ENCODE data around the gene CEP126. TPM values are rescaled to one million over a fixed set of nuclear protein-coding genes. Genes with fewer than 3 reads are reported as not detected.
"Not testable (repeated sequence)": the region's sequence is repeated elsewhere in the genome, so short reads cannot be mapped to it uniquely, and the experiment has no call there.

CEP126 gene
- total RNA-seq, 1 donor: 0.63 TPM

- H3K27me3 ChIP-seq (ENCODE audit: insufficient read depth, low read length): no peaks in the 10 kb centered on the region
- H3K9me3 ChIP-seq (ENCODE audit: low read depth, low read length): no peaks in the 10 kb centered on the region
- peaks cover 15% of the 10 kb centered on the region for H3K4me1 ChIP-seq (ENCODE audit: insufficient read depth, low read length)
- no peak overlapping the region for H3K4me3 ChIP-seq (ENCODE audit: low read length)
Observed at GRCh38 chr11:101915791-101916291, 1.0 kb downstream of the CEP126 start.

GRCh38 chr11:101916422-101916821, 1.6 kb downstream of the CEP126 start, which contains the start of gene ANGPTL5:
ANGPTL5 (minus strand) TSS chr11:101916522; CDS start chr11:101907909, 8,613 bp downstream.
- H3K27me3 ChIP-seq (ENCODE audit: insufficient read depth, low read length): no peaks in the 10 kb centered on the region
- H3K4me1 ChIP-seq (ENCODE audit: insufficient read depth, low read length): peaks cover 15% of the 10 kb centered on the region
- peak within 1 kb of the TSS; percentile 54 for H3K4me3 ChIP-seq (ENCODE audit: low read length)
- H3K9me3 ChIP-seq (ENCODE audit: low read depth, low read length): no peaks in the 10 kb centered on the region

DNA sequence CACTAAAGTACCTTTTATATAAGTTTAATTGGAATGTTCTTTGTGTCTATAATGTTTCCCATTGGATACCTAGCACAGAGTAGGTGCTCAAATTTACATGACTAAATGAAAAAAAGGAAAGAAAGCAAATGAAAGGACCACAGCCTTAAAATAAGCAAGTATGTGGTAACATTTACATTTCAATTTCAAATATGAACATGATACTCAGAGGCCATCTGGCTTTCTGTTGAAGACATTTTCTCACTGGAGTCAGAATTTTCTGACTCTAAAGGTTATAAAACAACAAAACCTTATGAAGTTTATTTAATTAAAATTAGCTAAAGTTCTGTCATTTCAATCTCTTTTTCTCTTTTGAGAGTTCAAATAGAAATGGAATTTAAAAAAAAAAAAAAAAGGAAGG, 2.4 kb downstream of the CEP126 start:
- peaks cover 15% of the 10 kb centered on the region for H3K4me1 ChIP-seq (ENCODE audit: insufficient read depth, low read length)
- H3K4me3 ChIP-seq (ENCODE audit: low read length): no peak overlapping the region
- H3K9me3 ChIP-seq (ENCODE audit: low read depth, low read length): no peaks in the 10 kb centered on the region
- no peaks in the 10 kb centered on the region for H3K27me3 ChIP-seq (ENCODE audit: insufficient read depth, low read length)

DNA sequence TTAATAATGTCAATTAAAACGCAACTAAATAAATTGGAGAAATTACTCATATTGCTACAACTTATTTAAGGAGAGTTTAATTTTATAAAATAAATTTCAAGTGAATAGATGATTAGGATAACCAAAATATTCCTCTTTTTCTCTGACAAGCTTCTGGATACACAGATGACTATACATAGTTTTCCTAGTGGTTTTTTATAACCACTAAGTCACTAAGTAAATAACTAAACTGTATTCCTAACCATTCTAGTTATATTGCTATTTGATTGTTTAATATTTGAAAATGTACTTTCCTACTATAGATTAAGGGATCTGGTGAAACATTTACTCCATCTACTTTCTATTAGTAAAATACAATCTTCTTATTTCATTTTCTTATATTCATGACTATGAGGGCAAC, 6.2 kb downstream of the CEP126 start:
- Histone ChIP-seq H3K4me1 (ENCODE audit: insufficient read depth, low read length) (no peaks in the 10 kb centered on the region), H3K9me3 (ENCODE audit: low read depth, low read length) (no peaks in the 10 kb centered on the region), H3K4me3 (ENCODE audit: low read length) (no peak overlapping the region), H3K27me3 (ENCODE audit: insufficient read depth, low read length) (no peaks in the 10 kb centered on the region)

DNA sequence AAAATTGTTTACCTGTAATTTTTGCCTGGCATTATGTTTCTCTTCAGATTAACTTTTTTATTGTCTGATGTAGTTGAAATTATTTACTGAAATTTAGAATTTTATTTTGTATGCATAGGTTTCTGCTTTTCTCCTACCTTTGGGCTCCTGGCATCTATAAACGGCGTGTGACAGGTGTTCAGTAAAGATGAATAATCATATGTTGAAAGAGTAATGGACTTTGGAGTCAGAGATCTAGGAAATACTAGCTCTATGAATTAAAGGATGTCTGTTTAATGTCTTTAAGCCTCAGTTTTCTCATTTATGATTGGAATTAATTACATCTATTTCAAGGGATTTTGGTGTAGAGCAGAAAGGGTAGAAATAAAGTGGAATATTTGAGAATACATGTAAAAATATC, 8.7 kb downstream of the CEP126 start:
- H3K4me1 ChIP-seq (ENCODE audit: insufficient read depth, low read length): no peaks in the 10 kb centered on the region
- no peaks in the 10 kb centered on the region for H3K9me3 ChIP-seq (ENCODE audit: low read depth, low read length)
- H3K4me3 ChIP-seq (ENCODE audit: low read length): no peak overlapping the region
- H3K27me3 ChIP-seq (ENCODE audit: insufficient read depth, low read length): no peaks in the 10 kb centered on the region

DNA sequence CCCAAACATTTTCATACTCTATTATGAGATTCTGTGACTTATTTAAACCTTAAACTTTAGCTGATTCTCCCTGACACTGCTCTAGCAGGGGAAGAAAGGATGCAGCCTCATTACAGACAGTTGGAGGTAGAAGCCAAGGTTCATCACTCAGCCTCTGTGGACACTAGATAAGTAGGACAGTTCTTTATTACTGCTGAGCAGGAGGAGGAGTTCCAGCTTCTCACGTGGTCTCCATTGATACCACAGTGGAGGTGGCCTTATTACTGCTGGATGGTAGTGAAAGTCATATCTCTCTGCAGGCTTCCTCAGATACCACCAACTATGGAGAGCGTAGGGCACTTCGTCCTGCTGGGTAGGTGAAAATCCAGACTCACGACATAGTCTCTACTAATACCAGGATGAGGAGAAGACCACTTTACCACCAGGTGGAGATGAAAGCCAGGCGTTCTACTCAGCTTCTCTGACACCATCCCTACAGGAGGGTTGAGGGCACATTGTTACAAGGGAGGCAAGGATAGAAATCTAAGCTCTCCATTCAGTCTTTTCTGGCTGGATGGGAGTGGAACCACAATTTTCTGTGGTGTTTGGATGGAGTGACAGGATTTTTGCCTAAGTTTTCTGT, 14.6 kb downstream of the CEP126 start:
- Histone ChIP-seq H3K9me3 (ENCODE audit: low read depth, low read length) (no peaks in the 10 kb centered on the region), H3K27me3 (ENCODE audit: insufficient read depth, low read length) (no peaks in the 10 kb centered on the region), H3K4me1 (ENCODE audit: insufficient read depth, low read length) (no peaks in the 10 kb centered on the region), H3K4me3 (ENCODE audit: low read length) (no peak overlapping the region)

DNA sequence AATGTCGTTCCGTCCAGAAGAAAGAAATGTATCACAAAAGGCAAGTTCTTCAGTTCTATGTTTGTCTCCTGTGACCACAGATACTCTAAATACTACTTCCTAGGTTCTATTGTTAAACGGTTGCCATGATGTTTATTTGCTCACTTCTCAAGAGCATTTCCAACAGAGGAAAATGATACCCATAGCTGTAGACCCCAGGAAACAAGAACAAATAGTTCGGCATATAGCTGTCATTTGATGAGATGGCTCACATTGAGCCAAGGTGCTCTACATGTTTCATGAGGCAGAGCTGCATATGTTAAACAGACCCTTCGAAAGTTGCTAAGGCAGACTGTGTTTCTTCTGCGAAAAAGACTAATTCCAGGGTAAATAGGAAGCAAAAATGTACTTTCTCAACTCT, 16.9 kb downstream of the CEP126 start:
- Histone ChIP-seq H3K4me3 (ENCODE audit: low read length) (no peak overlapping the region), H3K27me3 (ENCODE audit: insufficient read depth, low read length) (no peaks in the 10 kb centered on the region), H3K4me1 (ENCODE audit: insufficient read depth, low read length) (no peaks in the 10 kb centered on the region), H3K9me3 (ENCODE audit: low read depth, low read length) (no peaks in the 10 kb centered on the region)

DNA sequence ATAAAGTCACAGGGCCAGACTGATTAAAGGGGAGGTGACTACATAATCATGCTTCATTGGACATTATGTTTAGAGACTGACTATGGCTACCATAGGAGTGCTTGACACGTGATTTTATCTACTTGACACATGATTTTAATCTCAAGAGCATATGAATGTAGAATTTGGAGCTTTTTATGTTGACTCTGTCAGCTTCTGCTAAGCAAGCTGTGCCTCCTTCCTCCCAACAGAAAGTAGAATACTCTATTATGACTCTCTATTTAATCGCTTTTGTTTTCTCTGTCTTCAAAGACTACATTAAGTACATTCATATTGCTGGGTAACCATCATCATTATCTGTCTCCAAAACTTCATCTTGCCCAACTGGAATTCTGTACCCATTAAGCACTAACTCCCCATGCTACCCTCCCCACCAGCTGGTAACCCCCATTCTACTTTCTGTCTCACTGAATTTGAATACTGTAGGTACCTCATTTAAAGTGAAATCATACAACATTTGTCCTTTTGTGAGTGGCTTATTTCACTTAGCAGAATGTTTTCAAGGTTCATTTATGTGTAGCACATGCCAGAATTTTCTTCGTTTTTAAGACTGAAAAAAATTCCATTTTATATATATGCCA, 26.2 kb downstream of the CEP126 start:
- H3K4me1 ChIP-seq (ENCODE audit: insufficient read depth, low read length): no peaks in the 10 kb centered on the region

DNA sequence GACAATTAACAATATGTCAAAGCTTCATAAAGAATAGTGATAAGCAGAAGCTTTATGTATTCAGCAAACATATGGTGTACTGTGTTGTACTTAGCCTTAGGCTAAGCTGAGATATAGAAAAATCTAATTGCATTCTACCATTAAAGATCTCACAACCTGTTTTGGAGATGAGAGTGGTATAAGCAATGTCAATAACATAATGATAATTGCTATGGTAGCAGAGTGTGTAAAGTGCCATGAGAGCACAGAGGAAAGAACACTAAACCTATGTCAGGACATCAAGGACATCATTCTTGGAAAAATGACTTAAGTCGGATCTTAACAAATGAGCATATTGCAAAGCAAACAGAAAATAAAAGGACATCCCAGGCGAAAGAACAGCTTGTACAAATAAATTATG, 30.1 kb downstream of the CEP126 start:
- Histone ChIP-seq H3K4me3 (ENCODE audit: low read length) (no peak overlapping the region), H3K27me3 (ENCODE audit: insufficient read depth, low read length) (no peaks in the 10 kb centered on the region), H3K4me1 (ENCODE audit: insufficient read depth, low read length) (no peaks in the 10 kb centered on the region), H3K9me3 (ENCODE audit: low read depth, low read length) (no peaks in the 10 kb centered on the region)

More for the DNA sequence above, 26.2 kb downstream of the CEP126 start:
- Histone ChIP-seq H3K27me3 (ENCODE audit: insufficient read depth, low read length) (no peaks in the 10 kb centered on the region), H3K4me3 (ENCODE audit: low read length) (no peak overlapping the region), H3K9me3 (ENCODE audit: low read depth, low read length) (no peaks in the 10 kb centered on the region)

DNA sequence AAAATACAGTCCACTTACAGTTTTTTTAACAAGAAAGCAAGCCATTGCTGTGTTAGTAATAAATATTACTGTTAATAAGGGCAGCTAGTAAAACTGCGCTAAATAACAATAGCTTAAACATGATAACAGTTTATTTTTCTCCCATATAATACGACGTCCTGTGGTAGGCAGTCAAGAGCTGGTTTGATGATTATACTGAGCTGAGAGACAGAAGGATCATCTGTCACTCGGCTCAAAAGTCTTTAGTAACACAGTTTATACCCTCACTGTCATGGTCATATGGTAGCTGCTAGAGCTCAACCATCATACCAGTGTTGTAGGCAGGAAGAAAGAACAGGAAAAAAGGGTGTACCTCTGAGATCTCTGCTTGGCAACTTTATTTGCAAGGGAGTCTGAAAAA, 30.6 kb downstream of the CEP126 start:
- H3K4me3 ChIP-seq (ENCODE audit: low read length): no peak overlapping the region
- H3K9me3 ChIP-seq (ENCODE audit: low read depth, low read length): no peaks in the 10 kb centered on the region
- H3K27me3 ChIP-seq (ENCODE audit: insufficient read depth, low read length): no peaks in the 10 kb centered on the region
- no peaks in the 10 kb centered on the region for H3K4me1 ChIP-seq (ENCODE audit: insufficient read depth, low read length)

GRCh38 chr11:101949680-101950220, 34.9 kb downstream of the CEP126 start:
- Histone ChIP-seq H3K9me3 (ENCODE audit: low read depth, low read length) (no peaks in the 10 kb centered on the region), H3K4me1 (ENCODE audit: insufficient read depth, low read length) (no peaks in the 10 kb centered on the region), H3K27me3 (ENCODE audit: insufficient read depth, low read length) (no peaks in the 10 kb centered on the region), H3K4me3 (ENCODE audit: low read length) (no peak overlapping the region)

- Histone ChIP-seq H3K27me3 (ENCODE audit: insufficient read depth, low read length) (no peaks in the 10 kb centered on the region), H3K9me3 (ENCODE audit: low read depth, low read length) (no peaks in the 10 kb centered on the region), H3K4me1 (ENCODE audit: insufficient read depth, low read length) (no peaks in the 10 kb centered on the region), H3K4me3 (ENCODE audit: low read length) (no peak overlapping the region)
Observed at GRCh38 chr11:101955278-101955677, 40.5 kb downstream of the CEP126 start.

DNA sequence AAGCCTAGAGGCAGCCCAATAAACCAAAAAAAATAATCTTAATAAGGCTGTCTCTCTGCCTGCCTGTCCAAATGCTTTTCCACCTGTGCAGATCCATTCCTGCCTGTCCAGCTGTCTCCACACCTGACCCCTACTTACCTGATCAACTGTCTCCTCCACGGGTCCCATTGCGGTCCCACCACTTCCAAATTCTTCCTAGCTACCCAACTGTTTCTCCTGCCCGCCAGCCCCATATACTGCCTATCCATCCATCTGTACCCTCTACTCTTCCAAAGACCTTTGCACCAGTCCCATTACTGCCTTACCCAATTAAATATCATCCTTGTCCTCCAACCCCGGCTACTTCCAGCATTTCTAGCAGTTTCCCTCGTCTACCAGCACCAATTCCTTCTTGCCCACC, 40.9 kb downstream of the CEP126 start:
- Histone ChIP-seq H3K9me3 (ENCODE audit: low read depth, low read length) (no peaks in the 10 kb centered on the region), H3K4me1 (ENCODE audit: insufficient read depth, low read length) (no peaks in the 10 kb centered on the region), H3K4me3 (ENCODE audit: low read length) (no peak overlapping the region), H3K27me3 (ENCODE audit: insufficient read depth, low read length) (no peaks in the 10 kb centered on the region)

- H3K9me3 ChIP-seq (ENCODE audit: low read depth, low read length): no peaks in the 10 kb centered on the region
- H3K27me3 ChIP-seq (ENCODE audit: insufficient read depth, low read length): no peaks in the 10 kb centered on the region
- no peaks in the 10 kb centered on the region for H3K4me1 ChIP-seq (ENCODE audit: insufficient read depth, low read length)
- H3K4me3 ChIP-seq (ENCODE audit: low read length): no peak overlapping the region
Observed at GRCh38 chr11:101960231-101960630, 45.4 kb downstream of the CEP126 start.

- not testable (repeated sequence) for H3K9me3 ChIP-seq (ENCODE audit: low read depth, low read length); H3K27me3 ChIP-seq (ENCODE audit: insufficient read depth, low read length); H3K4me1 ChIP-seq (ENCODE audit: insufficient read depth, low read length); H3K4me3 ChIP-seq (ENCODE audit: low read length)
Observed at GRCh38 chr11:101964200-101964599, 49.4 kb downstream of the CEP126 start.

- no peaks in the 10 kb centered on the region for H3K9me3 ChIP-seq (ENCODE audit: low read depth, low read length)
Observed at GRCh38 chr11:101974255-101974654, 59.4 kb downstream of the CEP126 start.

More at GRCh38 chr11:101974255-101974654, 59.4 kb downstream of the CEP126 start:
- Histone ChIP-seq H3K27me3 (ENCODE audit: insufficient read depth, low read length) (no peaks in the 10 kb centered on the region), H3K4me3 (ENCODE audit: low read length) (no peak overlapping the region), H3K4me1 (ENCODE audit: insufficient read depth, low read length) (no peaks in the 10 kb centered on the region)
